Activated T-cell treated with anti-CD3 and anti-CD28 coated beads for 1 hour (primary cell): Measurements from ENCODE around the gene PRAME.
"Not testable (repeated sequence)": the region's sequence is repeated elsewhere in the genome, so short reads cannot be mapped to it uniquely, and the experiment has no call there.

Experiments
- DNase-seq: peaks from one replicate; pipeline ENCODE4 v3.0.0-alpha.2; 2020; ENCODE audit warnings: low read depth

Gene PRAME

DNA sequence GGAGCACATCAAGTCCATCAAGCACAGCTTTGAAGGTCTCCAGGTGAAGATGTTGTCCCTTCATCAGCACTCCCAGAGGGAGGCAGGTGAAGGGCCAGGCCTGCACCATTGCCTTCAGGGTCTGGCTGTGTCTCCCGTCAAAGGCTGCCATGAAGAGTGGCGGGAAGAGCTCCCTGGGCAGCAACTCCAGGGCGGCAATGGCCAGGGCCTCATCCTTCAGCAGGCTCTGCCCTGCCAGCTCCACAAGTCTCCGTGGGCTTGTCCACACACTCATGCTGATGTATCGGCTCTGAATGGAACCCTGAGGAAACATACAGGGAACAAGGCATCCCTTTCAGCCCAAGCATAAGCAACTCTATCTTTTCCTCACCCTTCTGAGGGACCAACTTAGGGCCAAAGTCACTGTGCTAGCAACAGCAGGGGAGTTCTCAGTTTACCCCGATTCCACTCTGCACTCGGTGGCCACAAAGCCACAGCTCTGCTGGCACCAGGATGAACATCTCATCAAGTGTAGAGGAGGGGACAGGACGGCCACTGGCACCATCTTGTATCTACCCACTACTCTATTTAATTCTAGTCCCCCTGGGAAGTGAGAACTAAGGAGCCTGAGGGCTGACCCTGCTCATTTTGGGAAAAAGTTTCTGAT lies 8.2 kb downstream of the PRAME start:
- no peak for DNase-seq

DNA sequence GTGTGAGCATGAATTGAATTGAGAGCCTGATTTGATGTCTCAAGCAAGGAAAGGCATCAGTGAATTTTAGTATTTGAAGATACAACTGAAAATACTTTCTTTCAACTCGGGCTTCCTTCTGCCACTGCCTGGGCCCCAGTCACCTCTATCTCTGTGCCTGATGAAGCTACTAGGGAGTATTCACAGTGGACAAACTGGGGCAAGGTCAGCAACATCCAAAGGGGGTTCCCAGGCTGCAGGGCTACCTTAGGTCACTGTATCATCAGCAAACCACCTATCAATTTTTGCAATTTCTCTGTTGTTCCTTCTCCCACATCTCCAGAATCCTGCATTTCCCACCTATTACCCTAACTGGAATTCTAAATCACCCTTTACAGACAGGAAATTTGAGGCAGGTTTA lies 10.2 kb downstream of the PRAME start:
- no peak for DNase-seq

DNA sequence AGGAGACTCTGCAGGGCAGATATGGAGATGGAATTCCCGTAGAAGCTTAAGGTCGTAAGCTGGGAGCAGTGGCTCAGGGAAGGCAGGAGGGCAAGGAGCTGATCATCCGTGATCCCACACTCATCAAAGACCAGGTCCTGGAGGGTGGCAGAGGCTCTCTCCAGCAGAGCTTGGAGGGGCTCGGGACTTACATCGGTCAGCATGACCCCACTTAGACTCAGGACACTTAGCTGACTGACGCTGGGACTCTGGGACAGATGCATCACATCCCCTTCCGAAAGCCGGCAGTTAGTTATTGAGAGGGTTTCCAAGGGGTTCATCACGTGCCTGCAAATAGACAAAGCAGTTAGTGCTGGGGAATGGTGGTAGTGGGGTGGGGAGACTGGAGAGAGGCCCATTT lies 10.7 kb downstream of the PRAME start:
- no peak for DNase-seq

DNA sequence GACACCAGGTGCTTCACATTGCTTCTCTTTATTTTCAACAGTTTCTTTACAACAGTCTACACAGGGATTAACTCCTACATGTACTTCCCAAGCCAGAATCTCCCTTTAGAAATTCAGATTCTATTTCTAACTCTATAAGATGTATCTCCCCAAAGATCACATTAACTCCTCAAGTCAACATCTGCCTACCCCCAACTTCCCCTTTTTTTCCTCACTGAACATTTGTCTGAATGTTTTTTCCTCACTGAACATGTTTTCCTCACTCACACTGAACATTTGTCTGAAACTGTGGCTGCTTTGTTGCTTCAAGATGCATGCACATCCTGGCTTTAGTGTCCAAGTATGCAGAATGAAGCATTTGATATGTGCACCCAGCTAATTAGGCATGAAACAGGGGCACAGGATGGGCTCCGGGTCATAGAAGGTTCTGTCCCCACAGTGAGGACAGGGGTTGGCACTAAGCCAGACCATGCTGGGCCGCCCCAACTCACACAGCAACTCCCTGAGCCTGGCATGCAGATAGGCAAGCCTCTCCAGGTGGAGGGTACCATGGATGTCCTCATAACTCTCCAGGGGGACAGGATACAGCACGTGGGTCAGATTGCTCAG lies 11.3 kb downstream of the PRAME start:
- DNase-seq = no peak

DNA sequence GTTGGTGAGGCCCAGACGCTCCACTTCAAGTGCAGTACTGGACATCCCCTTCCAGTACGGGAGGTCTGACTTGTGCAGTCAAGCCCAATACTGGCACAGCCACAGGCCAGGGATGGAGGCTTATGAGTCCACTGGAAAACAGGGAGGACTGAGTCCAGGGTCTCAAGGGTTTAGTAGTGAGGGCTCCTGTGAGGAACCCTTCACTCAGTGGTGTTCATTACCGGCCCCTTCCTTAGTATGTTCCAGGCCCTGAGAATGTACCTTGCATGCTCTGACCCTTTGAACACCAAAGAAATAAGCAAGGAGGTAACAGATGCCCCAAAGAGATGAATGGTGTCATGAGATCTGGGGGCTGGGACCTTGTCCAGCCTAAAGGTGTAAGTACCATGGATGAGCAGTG lies 11.8 kb downstream of the PRAME start:
- DNase-seq = no peak

DNA sequence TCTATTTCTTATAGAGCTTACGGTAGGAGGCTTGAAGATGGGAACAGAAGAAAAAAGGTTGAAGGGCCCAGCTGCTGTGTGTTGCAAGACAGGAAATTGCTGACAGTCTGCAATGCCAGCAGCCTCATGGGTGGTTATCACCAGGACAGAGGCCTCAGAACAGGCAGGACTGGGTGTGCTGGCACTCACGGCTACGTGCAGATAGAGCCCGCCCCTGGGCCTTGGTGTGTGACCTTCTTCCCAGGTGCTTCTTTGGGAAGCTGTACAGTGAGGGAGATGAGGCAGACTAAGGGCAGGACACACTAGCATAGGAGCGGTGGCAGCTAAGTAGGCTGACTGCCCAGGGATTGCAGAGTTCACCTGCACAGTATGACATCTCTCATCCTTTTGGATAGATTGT lies 12.6 kb downstream of the PRAME start:
- no peak for DNase-seq

DNA sequence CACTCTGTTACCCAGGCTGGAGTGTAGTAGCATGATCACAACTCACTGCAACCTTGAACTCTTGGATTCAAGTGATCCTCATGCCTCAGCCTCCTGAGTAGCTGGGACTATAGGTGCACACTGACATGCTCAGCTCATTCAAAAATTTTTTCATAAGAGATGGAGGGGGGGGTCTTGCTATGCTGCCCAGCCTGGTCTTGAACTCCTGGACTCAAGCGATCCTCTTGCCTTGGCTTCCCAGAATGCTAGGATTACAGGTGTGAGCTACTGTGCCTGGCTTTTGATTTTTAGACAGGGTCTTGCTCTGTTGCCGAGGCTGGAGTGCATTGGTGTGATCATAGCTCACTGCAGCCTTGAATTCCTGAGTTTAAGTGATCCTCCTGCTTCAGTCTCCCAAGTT lies 14.0 kb downstream of the PRAME start:
- DNase-seq = no peak

DNA sequence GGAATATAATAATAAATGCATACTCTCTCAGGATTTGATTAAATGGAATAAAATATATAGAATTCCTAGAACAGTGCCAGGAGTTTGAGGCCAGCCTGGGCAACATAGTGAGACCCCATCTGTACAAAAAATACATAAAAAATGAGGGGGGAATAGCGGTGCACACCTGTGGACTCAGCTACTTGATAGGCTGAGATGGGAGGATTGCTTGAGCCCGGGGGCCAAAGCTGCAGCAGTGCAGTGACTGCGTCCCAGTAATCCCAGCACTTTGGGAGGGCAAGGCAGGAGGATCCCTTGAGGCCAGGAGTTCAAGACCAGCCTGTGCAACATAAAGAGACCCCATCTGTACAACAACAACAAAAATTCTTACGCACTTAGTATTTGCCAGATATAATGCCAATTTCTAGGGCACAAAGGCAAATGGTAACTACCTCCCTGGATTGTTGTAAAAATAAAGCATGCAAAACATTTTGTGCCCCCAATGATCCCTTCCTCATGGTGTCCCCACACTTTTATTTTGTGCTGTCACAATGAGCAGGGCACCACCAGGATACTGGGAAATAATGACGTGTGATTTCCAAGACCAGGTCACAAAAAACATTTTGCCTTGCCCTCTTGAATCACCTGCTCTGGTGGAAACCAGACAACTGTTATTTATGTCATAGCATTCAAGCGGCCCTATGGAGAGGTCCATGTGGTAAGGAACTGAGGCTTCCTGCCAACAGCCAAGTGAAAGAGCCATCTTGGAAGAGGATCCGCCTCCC lies 20.7 kb downstream of the PRAME start:
- DNase-seq = no peak

DNA sequence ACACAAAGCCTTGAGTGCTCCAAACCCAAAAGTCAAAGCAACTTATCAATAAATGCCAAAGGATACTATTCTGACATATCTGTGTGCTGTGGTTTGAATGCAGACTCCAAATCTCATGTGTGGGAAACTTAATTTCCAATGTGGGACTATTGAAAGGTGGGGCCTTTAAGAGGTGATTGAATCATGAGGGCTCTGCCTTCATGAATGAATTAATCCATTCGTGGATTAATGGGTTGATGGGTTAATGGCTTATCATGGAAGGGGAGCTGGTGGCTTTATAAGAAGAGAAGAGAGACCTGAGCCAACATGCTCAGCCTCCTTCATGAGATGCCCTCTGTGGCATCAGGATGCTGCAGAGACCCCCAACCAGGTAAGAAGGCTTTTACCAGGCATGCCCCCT lies 22.1 kb downstream of the PRAME start:
- no peak for DNase-seq

DNA sequence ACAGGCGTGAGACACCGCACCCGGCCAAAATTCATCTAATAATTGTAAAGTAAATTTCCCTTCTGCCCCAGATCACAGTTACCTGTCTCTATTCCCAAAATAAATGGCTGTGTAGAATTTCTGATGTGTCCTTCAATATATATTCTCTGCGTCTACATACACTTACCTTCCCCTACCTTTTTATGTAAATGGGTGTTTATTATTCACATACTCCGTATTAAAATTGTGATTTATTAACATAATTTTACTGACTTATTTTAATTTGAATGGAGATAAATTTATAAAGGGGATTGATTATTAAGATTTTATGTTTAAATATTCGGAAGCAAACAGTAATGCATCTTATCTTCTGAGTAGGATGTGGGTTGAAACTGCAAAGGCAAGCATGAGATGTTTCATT lies 22.6 kb downstream of the PRAME start:
- DNase-seq = no peak

DNA sequence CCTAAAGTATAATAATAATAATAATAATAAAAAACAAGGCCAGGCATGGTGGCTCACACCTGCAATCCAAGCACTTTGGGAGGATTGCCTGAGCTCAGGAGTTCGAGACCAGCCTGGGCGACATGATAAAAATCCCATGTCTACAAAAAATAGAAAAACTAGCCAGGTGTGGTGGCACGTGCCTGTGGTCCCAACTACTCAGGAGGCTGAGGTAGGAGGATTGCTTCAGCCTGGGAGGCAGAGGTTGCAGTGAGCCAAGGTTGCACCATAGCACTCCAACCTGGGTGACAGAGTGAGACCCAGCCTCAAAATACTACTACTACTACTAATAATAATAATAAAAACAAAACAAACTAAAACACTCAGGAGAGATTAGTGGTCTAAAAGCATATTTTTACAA lies 23.4 kb downstream of the PRAME start:
- no peak for DNase-seq

DNA sequence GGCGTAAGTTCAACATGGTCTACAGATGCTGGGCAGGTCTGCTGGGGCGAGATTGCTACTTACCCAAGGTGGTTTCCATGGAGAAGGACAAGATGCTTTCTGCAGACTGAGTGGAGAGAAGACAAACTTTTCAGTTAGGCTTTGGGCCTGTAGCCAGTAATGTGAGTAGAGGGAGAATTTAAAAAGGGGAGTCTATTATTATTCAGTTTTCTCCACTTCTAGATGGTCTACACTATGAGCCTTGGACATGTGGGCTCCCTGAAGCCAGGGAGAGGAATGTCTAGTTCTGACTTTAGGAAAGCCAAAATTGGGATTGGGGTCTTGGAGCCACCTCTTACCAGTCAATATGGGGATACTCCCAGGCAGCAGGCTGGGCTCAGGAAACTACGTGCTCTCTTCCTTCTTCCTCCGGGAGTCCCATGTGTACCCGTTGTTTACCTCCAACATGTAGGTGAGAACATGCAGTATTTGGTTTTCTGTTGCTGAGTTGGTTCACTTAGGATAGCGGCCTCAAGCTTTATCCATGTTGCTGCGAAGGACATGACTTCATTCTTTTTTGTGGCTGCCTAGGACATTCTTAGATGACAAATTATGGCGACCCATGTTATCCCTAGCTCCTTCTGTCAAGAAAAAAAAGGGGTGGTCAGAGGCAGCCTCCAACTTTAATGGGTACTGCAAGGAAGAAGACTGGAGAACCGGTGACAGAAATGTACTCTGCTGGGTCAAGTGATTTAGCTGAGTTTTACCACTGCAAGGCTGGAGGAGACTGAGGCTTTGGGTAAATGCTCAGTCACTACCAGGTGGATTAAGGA lies 24.3 kb downstream of the PRAME start:
- DNase-seq = no peak

DNA sequence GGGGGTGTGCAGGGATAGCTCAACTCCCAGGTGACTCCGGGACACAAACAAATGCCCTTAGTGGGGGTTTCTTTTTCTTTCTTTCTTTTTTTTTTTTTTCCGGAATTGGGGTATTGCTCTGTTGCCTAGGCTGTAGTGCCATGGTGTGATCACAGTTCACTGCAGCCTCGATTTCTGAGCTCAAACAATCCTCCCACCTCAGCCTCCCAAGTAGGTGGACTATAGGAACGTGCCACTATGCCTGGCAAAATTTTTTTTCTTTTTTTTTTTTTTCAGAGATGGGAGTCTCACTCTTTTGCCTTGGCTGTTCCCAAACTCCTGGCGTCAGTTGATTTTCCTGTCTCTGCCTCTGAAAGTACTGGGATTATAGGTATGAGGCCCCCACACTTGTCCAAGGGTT lies 25.2 kb downstream of the PRAME start:
- no peak for DNase-seq

DNA sequence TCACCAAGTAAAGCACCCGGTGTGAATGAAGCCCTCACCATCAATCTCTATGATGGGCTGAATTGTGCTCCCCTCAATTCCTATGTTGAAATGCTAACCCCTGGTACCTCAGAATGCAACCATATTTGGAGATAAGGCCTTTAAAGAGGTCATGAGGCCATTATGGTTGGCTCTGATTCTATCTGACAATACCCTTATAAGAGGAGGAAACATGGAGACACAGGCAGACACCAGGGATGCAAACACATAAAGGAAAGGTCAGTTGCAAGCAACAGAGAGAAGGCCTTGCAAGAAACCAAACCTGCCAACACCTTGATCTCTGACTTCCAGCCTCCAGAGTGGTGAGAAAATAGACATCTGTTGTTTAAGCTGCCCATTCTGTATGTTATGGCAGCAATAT lies 25.6 kb downstream of the PRAME start:
- DNase-seq = no peak

DNA sequence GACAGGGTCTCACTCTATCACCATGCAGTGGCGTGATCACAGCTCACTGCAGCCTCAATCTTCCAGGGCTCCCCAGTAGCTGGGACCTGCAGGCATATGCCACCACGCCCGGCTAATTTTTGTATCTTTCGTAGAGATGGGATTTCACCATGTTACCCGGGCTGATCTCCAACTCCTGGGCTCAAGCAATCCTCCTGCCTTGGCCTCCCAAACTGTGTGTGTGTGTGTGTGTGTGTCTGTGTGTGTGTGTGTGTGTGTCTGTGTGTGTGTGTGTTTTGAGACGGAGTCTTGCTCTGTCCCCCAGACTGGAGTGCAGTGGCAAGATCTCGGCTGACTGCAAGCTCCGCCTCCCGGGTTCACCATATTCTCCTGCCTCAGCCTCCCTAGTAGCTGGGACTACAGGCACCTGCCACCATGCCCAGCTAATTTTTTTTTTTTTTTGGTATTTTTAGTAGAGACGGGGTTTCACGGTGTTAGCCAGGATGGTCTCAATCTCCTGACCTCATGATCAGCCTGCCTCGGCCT lies 26.5 kb downstream of the PRAME start:
- not testable (repeated sequence) for DNase-seq

DNA sequence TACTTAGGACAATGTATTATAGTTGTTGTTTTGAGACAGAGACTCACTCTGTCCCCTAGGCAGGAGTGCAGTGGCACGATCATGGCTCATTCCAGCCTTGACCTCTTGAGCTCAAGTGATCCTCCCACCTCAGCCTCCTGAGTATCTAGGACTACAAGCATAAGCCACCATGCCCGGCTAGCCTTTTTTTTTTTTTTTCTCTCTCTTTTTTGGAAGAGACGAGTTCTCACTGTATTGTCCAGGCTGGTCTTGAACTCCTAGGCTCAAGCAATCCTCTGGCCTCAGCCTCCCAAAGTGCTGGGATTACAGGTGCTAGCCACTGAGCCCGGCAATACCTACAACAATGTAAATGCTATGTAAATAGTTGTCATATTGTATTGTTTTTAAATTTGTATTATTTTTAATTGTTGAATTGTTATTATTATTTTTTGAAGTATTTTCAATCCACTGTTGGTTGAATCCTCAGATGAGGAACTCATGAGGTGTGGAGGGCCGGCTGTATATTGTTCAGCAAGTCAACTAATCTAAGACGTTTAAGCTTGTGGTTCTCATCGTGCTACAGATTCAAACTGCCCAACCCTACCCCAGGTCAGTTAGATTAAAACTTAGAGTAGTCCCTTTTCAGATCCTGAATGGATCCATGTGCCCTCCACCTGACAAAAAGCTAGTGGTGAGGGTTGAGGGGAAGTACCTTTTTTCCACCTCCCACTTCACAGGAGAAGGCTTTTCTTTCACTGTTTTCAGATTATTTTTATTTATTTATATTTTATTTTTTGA lies 27.1 kb downstream of the PRAME start:
- DNase-seq = no peak

DNA sequence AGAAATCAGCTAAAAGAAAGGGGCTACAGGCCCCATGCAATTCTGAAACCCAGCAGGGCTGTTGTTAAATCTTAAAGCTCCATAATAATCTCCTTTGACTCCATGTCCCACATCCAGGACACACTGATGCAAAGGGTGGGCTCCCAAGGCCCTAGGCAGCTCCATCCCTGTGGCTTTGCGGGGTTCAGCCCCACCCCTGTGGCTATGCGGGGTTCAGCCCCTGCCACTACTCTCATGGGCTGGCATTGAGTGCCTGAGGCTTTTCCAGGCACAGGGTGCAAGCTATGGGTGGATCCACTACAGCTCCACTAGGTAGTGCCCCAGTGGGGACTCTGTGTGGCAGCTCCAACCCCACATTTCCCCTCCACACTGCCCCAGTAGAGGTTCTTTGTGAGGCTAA lies 30.3 kb downstream of the PRAME start:
- no peak for DNase-seq

DNA sequence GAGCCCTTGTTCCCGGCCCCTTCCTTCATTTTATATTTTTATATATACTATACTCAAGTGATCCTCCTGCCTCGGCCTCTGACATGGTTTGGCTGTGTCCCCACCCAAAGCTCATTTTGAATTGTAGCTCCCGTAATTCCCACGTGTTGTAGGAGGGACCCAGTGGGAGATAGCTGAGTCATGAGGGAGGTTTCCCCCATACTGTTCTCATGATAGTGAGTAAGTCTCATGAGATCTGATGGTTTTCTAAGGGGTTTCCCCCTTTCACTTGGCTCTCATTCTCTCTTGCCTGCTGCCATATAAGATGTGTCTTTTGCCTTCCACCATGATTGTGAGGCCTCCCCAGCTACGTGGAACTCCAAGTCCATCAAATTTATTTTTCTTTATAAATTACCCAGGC lies 31.8 kb downstream of the PRAME start:
- no peak for DNase-seq

DNA sequence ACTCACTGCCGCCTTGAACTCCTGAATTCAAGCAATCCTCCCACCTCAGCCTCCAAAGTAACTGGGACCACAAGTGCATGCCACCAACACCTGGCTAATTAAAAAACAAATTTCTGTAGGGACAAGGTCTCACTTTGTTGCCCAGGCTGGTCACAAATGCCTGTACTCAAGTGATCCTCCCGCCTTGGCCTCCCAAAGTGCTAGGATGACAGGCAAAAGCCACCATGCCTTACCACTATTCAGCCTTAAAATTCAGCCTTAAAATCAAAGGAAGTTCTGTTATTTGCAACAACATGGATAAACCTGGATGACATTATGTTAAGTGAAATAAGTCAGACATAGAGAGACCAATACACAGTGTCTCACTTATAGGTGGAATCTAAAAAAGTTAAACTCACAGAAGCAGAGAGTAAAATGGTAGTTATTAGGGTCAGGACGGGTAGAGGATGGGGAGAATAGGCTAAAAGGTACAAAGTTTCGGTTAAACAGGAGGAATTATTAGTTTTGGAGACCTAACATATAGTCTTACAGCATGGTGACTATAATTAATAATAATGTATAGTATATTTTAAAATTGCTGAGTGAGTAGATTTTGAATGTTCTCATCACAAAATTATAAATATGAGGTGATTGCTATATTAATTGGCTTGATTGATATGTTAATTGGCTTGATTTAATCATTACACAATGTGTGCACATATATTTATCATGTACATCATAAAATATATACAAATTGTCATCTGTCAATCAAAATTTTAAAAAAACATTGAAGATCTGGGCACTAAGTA lies 32.7 kb downstream of the PRAME start:
- DNase-seq = no peak

DNA sequence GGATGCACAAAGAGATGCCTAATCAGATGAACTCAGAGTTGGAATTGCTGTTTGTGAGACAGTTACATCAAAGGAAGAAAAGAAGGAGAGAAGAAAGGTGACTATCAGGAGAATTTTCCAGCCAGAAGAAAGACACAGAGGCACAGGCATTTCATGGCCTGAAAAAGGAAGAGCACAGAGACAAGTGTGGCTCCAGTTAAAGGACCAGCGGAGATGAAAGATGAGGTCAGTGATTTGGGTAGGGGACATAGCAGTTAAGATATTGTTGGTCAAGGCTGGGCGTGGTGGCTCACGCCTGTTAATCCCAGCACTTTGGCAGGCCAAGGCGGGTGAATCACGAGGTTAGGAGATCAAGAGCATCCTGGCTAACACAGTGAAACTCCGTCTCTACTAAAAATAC lies 35.6 kb downstream of the PRAME start:
- no peak for DNase-seq

DNA sequence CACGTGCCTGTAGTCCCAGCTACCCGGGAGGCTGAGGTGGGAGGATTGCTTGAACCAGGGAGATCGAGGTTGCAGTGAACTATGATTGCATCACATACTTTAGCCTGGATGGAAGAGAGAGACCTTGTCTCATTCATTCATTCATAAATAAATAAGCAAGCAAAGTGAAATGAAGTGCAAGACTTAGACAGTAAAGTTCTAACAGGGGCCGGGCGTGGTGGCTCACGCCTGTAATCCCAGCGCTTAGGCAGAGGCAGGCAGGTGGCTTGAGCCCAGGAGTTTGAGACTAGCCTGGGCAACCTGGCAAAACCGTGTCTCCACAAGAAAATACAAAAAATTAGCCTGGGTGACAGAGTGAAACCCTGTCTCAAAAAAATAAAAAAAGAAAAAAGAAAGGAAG lies 37.4 kb downstream of the PRAME start:
- no peak for DNase-seq
